Activated CD8-positive, alpha-beta T cell treated with anti-CD3 and anti-CD28 coated beads, Interleukin-2, amount 10 ng/mL, durations not matched to agents 7 days and 5 days (primary cell): Measurements from ENCODE around the gene SPATA25. TPM values are rescaled to one million over a fixed set of nuclear protein-coding genes. Genes with fewer than 3 reads are reported as not detected.

Source experiments
- ATAC-seq: fragments of 150-1000 bp; cut with Tn5 transposase; one replicate; pipeline ENCODE4 v1.10.0; 2021; ENCODE audit warnings: moderate library complexity
- CTCF ChIA-PET: fragments of 350-600 bp; sonication (Branson Sonifier 250); formaldehyde crosslinking; loops from one replicate; lab custom pipeline; 2021; ENCODE audit warnings: antibody characterized with exemption; lab: Charles Lee
- POLR2A ChIA-PET: fragments of 350-600 bp; sonication (Branson Sonifier 250); formaldehyde crosslinking; loops from one replicate; lab custom pipeline; 2021; ENCODE audit warnings: antibody characterized with exemption; lab: Charles Lee
- DNase-seq: peaks from one replicate; pipeline ENCODE4 v3.0.0-alpha.2; 2020
- H3K27ac Mint-ChIP-seq: one replicate; pipeline ENCODE4 v1.8.0; 2021; ENCODE audit warnings: mild to moderate bottlenecking, mixed read lengths
- H3K27me3 Mint-ChIP-seq: one replicate; pipeline ENCODE4 v1.8.0; 2021; ENCODE audit warnings: low read depth, mixed read lengths
- H3K36me3 Mint-ChIP-seq: one replicate; pipeline ENCODE4 v1.8.0; 2021; ENCODE audit warnings: low read depth, mixed read lengths
- H3K4me1 Mint-ChIP-seq: one replicate; pipeline ENCODE4 v1.8.0; 2021; ENCODE audit warnings: low read depth, mixed read lengths
- H3K4me3 Mint-ChIP-seq: one replicate; pipeline ENCODE4 v1.8.0; 2021; ENCODE audit warnings: mild to moderate bottlenecking, mixed read lengths
- H3K9me3 Mint-ChIP-seq: one replicate; pipeline ENCODE4 v1.8.0; 2022; ENCODE audit warnings: mixed read lengths; ENCODE audit not compliant: insufficient read depth
- total RNA-seq, 2 experiments: library from RNA; stranded (reverse); gene quantifications; one replicate each; pipeline ENCODE4 v1.2.3, GENCODE V29; 2021

SPATA25 gene
- total RNA-seq, 2 experiments from 2014 or later, result 0.76 to 1.4 TPM

DNA sequence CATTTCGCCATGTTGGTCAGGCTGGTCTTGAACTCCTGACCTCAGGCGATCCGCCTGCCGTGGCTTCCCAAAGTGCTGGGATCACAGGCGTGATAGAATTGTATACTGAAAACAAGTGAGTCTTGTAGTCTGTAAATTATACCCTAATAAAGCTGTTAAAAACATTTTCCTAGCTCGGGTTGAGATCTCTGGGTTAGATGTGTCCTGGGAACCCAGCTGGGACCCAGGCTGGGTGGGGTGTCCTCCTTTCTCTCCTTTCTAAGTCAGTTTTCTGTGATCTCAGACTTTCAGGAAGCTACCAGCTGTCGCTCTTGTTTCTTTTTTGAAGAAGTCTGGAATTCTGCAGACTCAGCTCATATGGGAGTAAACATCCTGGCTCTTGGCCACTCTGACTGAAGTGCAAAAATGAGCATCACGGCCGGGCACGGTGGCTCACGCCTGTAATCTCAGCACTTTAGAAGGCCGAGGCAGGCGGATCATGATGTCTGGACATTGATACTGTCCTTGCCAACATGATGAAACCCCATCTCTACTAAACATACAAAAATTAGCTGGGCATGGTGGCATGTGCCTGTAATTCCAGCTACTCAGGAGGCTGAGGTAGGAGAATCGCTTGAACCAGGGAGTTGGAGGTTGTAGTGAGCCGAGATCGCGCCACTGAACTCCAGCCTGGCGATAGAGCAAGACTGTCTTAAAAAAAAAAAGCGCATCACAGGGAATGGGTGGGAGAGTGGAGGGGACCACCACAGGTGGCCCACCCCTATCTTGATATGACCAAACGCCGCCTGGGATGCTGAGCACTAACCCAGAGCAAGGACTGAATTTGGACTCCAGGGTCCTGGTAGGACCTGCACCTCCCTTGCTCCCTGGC lies 37.2 kb upstream of the SPATA25 start:
- Mint-ChIP-seq H3K36me3 (no peaks in the 10 kb centered on the region), H3K4me3 (no peak overlapping the region), H3K4me1 (no peaks in the 10 kb centered on the region), H3K27ac (no peak overlapping the region), H3K27me3 (peaks cover 19% of the 10 kb centered on the region), H3K9me3 (no peaks in the 10 kb centered on the region)
- ChIA-PET CTCF (interaction anchor here (1.0 kb wide), 1 partner anchor 45 kb away, joined by 3 read pairs; no protein-coding TSS in a partner anchor), POLR2A (interaction anchor here (4.7 kb wide), 1 partner anchor 9 kb away, joined by 30 read pairs; the partner anchor contains the start of gene PCIF1)
- DNase-seq, result no peak
- no peak for ATAC-seq

GRCh38 chr20:45921337-45922189 lies 34.1 kb upstream of the SPATA25 start:
- Mint-ChIP-seq H3K27ac (no peak overlapping the region), H3K4me1 (no peaks in the 10 kb centered on the region), H3K27me3 (peaks cover 22% of the 10 kb centered on the region), H3K4me3 (no peak overlapping the region), H3K36me3 (no peaks in the 10 kb centered on the region), H3K9me3 (no peaks in the 10 kb centered on the region)
- CTCF ChIA-PET, result interaction anchor here (0.8 to 1.9 kb wide), 3 partner anchors 12 to 123 kb away, joined by 3 to 6 read pairs (median 5); no protein-coding TSS in a partner anchor
- ATAC-seq (no peak), DNase-seq (no peak)
- POLR2A ChIA-PET, result no interaction called here

- Mint-ChIP-seq H3K4me1 (no peaks in the 10 kb centered on the region), H3K4me3 (no peak overlapping the region), H3K27ac (no peak overlapping the region), H3K9me3 (no peaks in the 10 kb centered on the region), H3K27me3 (peaks cover 27% of the 10 kb centered on the region), H3K36me3 (no peaks in the 10 kb centered on the region)
- no peak for DNase-seq
- ChIA-PET POLR2A (no interaction called here), CTCF (interaction anchor here (0.8 to 1.9 kb wide), 3 partner anchors 13 to 122 kb away, joined by 3 to 6 read pairs (median 5); no protein-coding TSS in a partner anchor)
- no peak for ATAC-seq
Measured at GRCh38 chr20:45920462-45921336, 33.3 kb upstream of the SPATA25 start.

DNA sequence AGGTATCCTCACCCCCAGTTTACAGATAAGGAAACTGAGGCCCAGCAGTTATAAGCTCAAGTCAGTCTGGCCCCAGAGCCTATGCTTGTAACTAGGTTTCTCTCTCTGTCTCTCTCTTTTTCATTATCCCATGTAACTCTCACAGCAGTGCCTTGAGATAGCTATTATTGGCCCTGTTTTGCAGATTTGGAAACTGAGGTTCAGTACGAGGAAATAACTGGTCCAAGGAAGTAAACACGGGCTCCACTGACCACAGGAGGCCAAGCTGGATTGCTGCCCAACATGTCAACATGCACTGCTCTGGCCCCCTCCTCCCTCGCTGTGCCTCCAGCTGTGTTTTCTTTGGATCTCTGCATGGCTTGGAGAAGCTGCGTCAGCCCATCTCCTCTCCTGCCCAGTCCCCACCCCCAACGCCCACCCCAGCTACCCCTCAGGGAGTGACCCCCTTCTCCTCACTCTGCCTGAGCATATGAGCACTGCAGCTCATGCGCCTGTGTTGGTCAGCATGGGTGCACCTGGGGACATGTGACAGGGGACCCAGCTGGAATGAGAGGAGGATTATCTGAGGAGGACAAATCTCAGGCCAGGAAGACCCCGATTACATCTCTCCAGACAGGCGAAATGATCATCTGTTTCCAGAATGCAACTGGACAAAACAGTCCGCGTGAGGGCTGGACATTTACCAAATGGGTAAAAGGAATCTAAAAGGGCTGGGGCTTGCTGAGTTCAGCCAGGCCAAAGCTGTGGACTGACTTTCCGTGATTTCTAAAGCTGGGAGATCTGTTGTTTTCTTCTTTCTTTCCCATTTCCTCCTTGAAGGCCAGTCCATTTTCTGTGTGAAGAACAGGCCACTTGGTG lies 32.3 kb upstream of the SPATA25 start:
- no peaks in the 10 kb centered on the region for H3K36me3 Mint-ChIP-seq
- H3K27ac Mint-ChIP-seq, result no peak overlapping the region
- ATAC-seq (no peak), DNase-seq (no peak)
- H3K9me3 Mint-ChIP-seq, result no peaks in the 10 kb centered on the region
- H3K4me3 Mint-ChIP-seq, result no peak overlapping the region
- ChIA-PET CTCF (interaction anchor here (1.3 to 1.9 kb wide), 2 partner anchors 13 to 50 kb away, joined by 5 to 6 read pairs; no protein-coding TSS in a partner anchor), POLR2A (interaction anchor here (0.7 to 1.2 kb wide), 2 partner anchors 15 to 28 kb away, joined by 3 to 5 read pairs; partner anchors contain the start of gene PCIF1)
- peaks cover under 1% of the 10 kb centered on the region for H3K4me1 Mint-ChIP-seq
- peaks cover 27% of the 10 kb centered on the region for H3K27me3 Mint-ChIP-seq

DNA sequence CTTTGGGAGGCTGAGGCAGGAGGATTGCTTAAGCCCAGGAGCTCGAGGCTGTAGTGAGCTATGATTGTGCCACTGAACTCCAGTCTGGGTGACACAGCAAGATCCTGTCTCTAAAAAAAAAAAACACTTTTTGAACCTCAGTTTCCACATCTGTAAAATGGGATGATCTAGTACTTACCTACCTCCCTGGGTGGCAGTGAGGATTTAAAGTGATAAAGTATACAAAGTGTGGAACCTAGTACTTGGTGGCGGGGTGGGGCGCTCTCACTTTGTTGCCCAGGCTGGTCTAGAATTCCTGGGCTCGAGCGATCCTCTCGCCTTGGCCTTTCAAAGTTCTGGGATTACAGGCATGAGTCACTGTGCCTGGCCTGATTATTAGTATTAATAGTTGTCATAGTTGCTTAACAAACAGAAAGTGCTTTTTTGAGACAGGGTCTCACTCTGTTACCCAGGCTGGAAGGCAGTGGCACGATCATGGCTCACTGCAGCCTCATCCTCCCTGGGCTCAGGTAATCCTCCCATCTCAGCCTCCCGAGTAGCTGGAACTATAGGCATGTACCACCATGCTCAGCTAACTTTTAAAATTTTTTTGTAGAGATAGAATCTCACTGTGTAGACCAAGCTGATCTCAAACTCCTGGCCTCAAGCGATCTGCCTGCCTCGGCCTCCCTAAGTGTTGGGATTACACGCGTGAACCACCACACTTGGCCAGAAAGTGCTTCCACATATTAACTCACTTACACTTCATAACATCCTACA lies 31.5 kb upstream of the SPATA25 start:
- DNase-seq (no peak), ATAC-seq (no peak)
- Mint-ChIP-seq H3K4me1 (peaks cover 4% of the 10 kb centered on the region), H3K36me3 (no peaks in the 10 kb centered on the region), H3K4me3 (no peak overlapping the region), H3K9me3 (no peaks in the 10 kb centered on the region), H3K27ac (no peak overlapping the region), H3K27me3 (peaks cover 35% of the 10 kb centered on the region)
- POLR2A ChIA-PET, result interaction anchor here (1.2 kb wide), 1 partner anchor 16 kb away, joined by 5 read pairs; the partner anchor contains the start of gene PCIF1
- CTCF ChIA-PET, result no interaction called here

GRCh38 chr20:45918182-45918737 lies 30.8 kb upstream of the SPATA25 start:
- Mint-ChIP-seq H3K4me3 (no peak overlapping the region), H3K27me3 (peaks cover 34% of the 10 kb centered on the region), H3K9me3 (no peaks in the 10 kb centered on the region), H3K27ac (no peak overlapping the region), H3K4me1 (peaks cover 4% of the 10 kb centered on the region), H3K36me3 (no peaks in the 10 kb centered on the region)
- CTCF ChIA-PET, result no interaction called here
- POLR2A ChIA-PET, result no interaction called here
- no peak for DNase-seq
- no peak for ATAC-seq

DNA sequence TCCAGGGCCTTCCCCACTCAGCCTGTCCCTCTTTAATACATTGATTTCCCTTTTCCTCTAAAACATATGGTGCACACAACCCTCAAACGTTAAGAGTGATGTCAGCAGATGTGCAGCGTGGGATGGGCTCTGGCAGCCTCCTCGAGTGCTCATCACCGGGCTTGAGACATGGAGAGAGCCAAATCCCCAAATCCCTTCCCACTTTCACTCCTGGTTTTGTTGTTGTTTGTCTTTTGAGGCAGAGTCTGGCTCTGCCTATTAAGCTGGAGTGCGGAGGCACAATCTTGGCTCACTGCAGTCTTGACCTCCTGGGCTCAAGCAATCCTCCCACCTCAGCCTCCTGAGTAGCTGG lies 30.3 kb upstream of the SPATA25 start:
- ChIA-PET POLR2A (no interaction called here), CTCF (no interaction called here)
- Mint-ChIP-seq H3K4me3 (no peak overlapping the region), H3K9me3 (no peaks in the 10 kb centered on the region), H3K36me3 (no peaks in the 10 kb centered on the region), H3K27me3 (peaks cover 35% of the 10 kb centered on the region), H3K4me1 (peaks cover 4% of the 10 kb centered on the region), H3K27ac (no peak overlapping the region)
- DNase-seq (no peak), ATAC-seq (no peak)

DNA sequence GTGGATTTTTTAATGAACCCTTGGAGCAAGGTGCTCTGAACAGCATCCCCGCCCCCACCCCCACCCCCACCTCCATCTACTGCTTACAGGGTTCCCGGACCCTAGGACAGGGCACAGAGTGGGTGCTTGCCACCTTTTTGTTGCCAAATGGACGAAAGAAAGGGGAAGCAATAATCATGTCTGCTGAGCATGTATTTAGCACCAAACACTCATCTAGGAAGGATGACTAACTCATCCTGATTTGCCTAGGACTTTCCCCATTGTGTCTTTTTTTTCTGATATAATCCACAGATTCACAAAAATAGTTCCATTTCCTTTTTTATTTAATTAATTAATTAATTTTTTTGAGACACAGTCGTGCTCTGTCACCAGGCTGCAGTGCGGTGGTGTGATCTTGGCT lies 25.7 kb upstream of the SPATA25 start:
- ATAC-seq, result no peak
- ChIA-PET POLR2A (no interaction called here), CTCF (no interaction called here)
- Mint-ChIP-seq H3K9me3 (no peaks in the 10 kb centered on the region), H3K36me3 (no peaks in the 10 kb centered on the region), H3K27me3 (peaks cover 23% of the 10 kb centered on the region), H3K27ac (no peak overlapping the region), H3K4me3 (no peak overlapping the region), H3K4me1 (peaks cover 25% of the 10 kb centered on the region)
- no peak for DNase-seq

DNA sequence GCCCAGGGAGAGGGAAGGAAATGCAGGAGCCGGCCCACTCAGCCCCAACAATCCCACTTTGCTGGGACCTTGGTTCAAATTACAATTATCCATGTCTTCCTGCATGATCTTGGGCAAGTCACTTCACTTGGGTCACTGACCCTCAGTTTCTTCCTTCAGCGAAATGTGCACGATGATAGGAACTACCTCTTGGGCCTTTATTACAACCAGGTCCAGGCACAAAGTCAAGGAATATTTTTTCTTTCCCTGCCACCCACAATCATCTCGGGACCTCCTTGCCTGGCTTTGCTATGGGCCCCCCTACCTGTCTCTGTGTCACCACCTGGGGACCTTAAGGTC lies 24.9 kb upstream of the SPATA25 start:
- Mint-ChIP-seq H3K27ac (no peak overlapping the region), H3K9me3 (no peaks in the 10 kb centered on the region), H3K36me3 (no peaks in the 10 kb centered on the region), H3K27me3 (peaks cover 23% of the 10 kb centered on the region), H3K4me3 (no peak overlapping the region), H3K4me1 (peaks cover 25% of the 10 kb centered on the region)
- ChIA-PET CTCF (no interaction called here), POLR2A (interaction anchor here (3.5 kb wide), 1 partner anchor 22 kb away, joined by 19 read pairs; the partner anchor contains the start of gene PCIF1)
- DNase-seq, result no peak
- ATAC-seq, result no peak
